Measurements from ENCODE around the gene NOPCHAP1. TPM values are rescaled to one million over a fixed set of nuclear protein-coding genes. Genes with fewer than 3 reads are reported as not detected.

NOPCHAP1 gene
- total RNA-seq, 1 experiment from 2014 or later, result 49.3 TPM

GRCh38 chr12:104964167-104964855 lies 21.8 kb upstream of the NOPCHAP1 start:
- H3K36me3 Mint-ChIP-seq (ENCODE audit: insufficient read depth in 1 of 3, low read depth in 3 of 3), result no peaks in the 10 kb centered on the region
- H3K9ac ChIP-seq (ENCODE audit: extremely low read depth, insufficient read length, low read length), result no peak overlapping the region
- H3K4me2 ChIP-seq (ENCODE audit: insufficient read depth, insufficient read length, low read length), result no peak overlapping the region
- no peaks in the 10 kb centered on the region for H3K9me3 ChIP-seq (ENCODE audit: control insufficient read depth, low read depth, low read length)
- H3K27ac ChIP-seq (ENCODE audit: insufficient read length, low read depth, low read length), result no peak overlapping the region
- no peak overlapping the region for H3K4me3 Mint-ChIP-seq
- no peaks in the 10 kb centered on the region for H3K4me1 ChIP-seq (ENCODE audit: insufficient read depth, low read length)
- H3K56ac ChIP-seq (ENCODE audit: insufficient read length, low read depth, low read length), result no peak overlapping the region
- H4K5ac ChIP-seq (ENCODE audit: insufficient read length, low read depth, low read length), result no peak overlapping the region
- WGBS (ENCODE audit: extremely low coverage, insufficient read length, low lambda C conversion rate), result no CpG with 5 or more reads among the region's 8 CpGs
- H3K9me3 Mint-ChIP-seq, result no peaks in the 10 kb centered on the region; a peak in 2 of 5 replicates
- no peak overlapping the region for H2BK20ac ChIP-seq (ENCODE audit: low read depth, low read length, poor library complexity, severe bottlenecking)
- H2AFZ ChIP-seq (ENCODE audit: low read length), result no peak overlapping the region
- no peak overlapping the region for H4K91ac ChIP-seq (ENCODE audit: insufficient read length, low read depth, low read length)
- no peak for DNase-seq
- no peak overlapping the region for H3T11ph ChIP-seq (ENCODE audit: low read length)
- no peaks in the 10 kb centered on the region for H3K23me2 ChIP-seq (ENCODE audit: insufficient read length, low read depth, low read length, poor library complexity, severe bottlenecking)
- H3K79me1 ChIP-seq (ENCODE audit: insufficient read depth, low read depth, low read length, poor library complexity, severe bottlenecking), result no peaks in the 10 kb centered on the region
- H2BK120ac ChIP-seq (ENCODE audit: low read depth, low read length, poor library complexity, severe bottlenecking), result no peak overlapping the region
- H4K20me1 ChIP-seq (ENCODE audit: control insufficient read depth, insufficient read depth, insufficient read length), result no peaks in the 10 kb centered on the region
- no peak for TF ChIP-seq CTCF (conservative IDR thresholded peaks at IDR 0.05)
- no peak overlapping the region for H4K8ac ChIP-seq (replicated peaks; ENCODE audit: insufficient read length, low read depth, low read length)
- H3K23ac ChIP-seq (ENCODE audit: insufficient read length, low read depth, low read length), result no peak overlapping the region
- no peak overlapping the region for H3K4ac ChIP-seq (ENCODE audit: low read depth, low read length)
- no peak overlapping the region for H2BK15ac ChIP-seq (ENCODE audit: low read depth, low read length)
- H2AK5ac ChIP-seq (ENCODE audit: insufficient read length, low read length), result no peak overlapping the region
- no peaks in the 10 kb centered on the region for H3K27me3 ChIP-seq (ENCODE audit: insufficient read depth, low read length)
- H3K27ac Mint-ChIP-seq, result no peak overlapping the region
- H3K27me3 Mint-ChIP-seq (ENCODE audit: low read depth), result peaks cover 14% of the 10 kb centered on the region
- no peak overlapping the region for H2BK5ac ChIP-seq (ENCODE audit: insufficient read length, low read length)
- no peak overlapping the region for H3K14ac ChIP-seq (ENCODE audit: insufficient read depth, low read length)
- no peak overlapping the region for H2BK12ac ChIP-seq (ENCODE audit: insufficient read length, low read depth, low read length)
- H3K18ac ChIP-seq (ENCODE audit: insufficient read length, low read depth, low read length), result no peak overlapping the region
- peaks cover 4% of the 10 kb centered on the region in 2 experiments for H3K4me1 Mint-ChIP-seq
- no peaks in the 10 kb centered on the region for H3K79me2 ChIP-seq (ENCODE audit: insufficient read depth, low read length)

Data from H9 (cell line).